Stimulated activated CD8-positive, alpha-beta memory T cell treated with anti-CD3 and anti-CD28 coated beads, Interleukin-12 subunit alpha, Interleukin-12 subunit beta, amount 100 ng/mL, for 4 hours (primary cell): Measurements from ENCODE around the gene EXOC2.
"Not testable (repeated sequence)": the region's sequence is repeated elsewhere in the genome, so short reads cannot be mapped to it uniquely, and the experiment has no call there.

Experiments
- DNase-seq: peaks from one replicate; pipeline ENCODE4 v3.0.0-alpha.2; 2020; ENCODE audit warnings: low read depth

EXOC2 gene

DNA sequence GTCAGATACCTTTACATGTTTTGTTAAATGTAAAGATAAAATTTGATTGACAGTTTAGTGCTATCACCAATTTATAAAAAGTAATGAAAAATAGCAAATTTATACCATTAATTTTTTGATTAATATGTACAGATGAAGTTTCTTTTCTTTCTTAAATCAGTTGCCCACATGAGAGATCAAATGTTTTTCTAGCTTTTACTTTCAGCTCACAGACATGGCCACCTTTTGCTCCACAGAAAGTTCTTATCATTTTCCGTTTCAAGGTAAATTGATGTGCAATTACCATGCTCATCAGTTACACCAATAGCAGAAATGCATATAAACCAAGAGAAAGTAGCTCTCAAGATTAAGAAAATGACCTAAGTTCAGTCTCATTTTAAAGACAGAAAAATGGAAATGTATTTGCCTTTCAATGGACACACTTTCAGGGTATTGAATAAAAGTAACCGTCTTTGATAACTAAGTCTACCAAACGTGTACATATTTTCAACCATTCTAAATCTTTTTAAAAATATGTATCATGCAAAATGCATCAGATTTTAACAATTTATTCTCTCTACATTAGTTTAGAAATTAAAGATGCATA is 16.6 kb upstream of the EXOC2 start:
- no peak for DNase-seq

- no peak for DNase-seq
These were observed 15.3 kb upstream of the EXOC2 start for GRCh38 chr6:708237-708598.

- no peak for DNase-seq
These were observed 14.8 kb upstream of the EXOC2 start for GRCh38 chr6:707576-708236.

GRCh38 chr6:706819-707381 is 14.0 kb upstream of the EXOC2 start:
- no peak for DNase-seq

- DNase-seq, result no peak
These were observed 13.2 kb upstream of the EXOC2 start for GRCh38 chr6:706146-706545.

DNA sequence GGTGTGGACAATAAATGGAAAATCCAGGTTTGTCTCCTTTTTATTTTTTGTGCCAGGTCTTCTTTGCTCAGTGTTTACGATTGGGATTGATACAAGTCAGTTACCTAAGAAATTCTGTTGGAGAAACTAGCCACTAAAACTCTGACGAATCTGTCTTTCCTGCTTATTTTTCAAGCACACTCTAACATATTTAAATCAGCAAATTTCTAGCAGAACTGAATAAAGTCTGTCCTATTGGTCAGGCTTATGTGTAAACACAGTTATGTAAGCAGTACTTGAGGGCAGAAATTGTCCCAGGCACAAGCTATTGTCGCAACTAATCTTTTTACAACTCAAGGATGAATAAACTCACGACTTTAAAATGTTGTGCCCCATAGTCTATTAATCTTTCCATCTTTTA is 12.1 kb upstream of the EXOC2 start:
- DNase-seq, result no peak

DNA sequence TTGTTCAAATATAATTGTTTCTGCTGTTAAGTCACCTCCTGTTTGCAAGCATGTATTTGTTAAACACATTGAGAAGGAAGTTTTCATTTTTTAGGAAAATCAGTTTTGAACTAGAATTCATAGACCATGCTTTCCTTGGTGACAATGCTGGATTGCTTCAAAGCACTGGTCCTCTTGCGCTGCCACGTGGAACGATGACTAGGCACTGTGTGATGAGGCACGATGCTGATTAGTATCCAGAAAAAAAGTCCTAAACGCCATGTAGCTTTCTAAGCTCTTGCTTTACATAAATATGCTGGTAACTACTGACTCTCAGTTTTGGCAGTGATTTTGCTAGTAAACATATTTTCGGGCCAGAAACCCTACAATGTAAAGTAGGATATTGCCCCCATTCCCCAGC is 11.1 kb upstream of the EXOC2 start:
- no peak for DNase-seq

DNA sequence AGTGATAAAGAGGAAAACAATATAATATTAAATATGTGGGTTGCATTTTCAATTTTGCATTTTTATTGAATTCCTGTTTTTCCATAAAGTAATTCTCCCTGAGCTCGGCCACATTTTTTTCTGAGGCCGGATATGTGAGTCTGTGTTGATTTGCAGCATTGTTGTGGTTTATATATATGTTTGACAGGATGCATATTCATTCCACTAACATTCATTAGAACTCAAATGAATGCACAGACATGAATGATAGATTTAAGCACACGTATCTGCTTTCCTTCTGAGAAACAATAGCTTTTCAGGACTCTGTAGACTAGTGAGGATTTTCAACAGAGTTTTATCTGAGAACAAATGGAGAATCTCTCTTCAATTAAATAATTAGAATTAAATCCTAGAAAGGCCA is 10.6 kb upstream of the EXOC2 start:
- no peak for DNase-seq

DNA sequence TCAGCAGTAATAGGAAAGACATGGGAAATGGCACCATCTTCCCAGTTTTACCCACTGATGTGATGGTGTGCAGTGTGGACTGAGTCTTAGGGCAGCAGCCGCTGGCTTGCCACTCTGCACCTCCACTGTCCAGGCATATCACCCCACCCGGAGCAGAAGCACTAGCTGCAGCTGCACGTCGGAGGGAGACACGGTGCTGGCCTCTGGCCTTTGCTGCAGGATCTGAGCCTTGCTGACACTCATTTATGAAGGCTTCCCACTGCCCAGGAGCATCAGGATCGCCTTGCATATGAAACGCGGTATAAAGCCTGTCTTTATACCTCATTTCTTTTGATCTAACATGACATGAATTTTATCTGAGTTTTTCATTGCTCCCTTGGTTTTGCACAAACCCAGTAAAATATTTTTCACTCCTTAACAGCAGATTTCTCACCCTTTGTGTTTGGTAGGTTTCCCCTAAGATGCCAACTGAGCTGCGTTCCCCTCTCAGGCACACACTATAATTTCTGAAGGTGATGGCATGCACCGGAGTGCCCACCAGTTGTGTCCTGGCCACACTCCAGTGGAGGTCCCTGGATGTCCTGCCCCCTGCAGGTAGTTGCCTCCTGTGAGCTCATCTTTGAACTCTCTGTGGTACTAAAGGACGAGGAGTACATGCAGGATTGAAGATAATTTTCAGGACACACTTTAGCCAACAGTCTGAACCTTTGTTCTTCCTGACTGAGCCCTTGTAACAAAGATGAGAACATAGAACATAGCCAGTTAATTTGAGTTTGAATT is 9.0 kb upstream of the EXOC2 start:
- DNase-seq, result no peak

GRCh38 chr6:701215-701614 is 8.3 kb upstream of the EXOC2 start:
- no peak for DNase-seq

DNA sequence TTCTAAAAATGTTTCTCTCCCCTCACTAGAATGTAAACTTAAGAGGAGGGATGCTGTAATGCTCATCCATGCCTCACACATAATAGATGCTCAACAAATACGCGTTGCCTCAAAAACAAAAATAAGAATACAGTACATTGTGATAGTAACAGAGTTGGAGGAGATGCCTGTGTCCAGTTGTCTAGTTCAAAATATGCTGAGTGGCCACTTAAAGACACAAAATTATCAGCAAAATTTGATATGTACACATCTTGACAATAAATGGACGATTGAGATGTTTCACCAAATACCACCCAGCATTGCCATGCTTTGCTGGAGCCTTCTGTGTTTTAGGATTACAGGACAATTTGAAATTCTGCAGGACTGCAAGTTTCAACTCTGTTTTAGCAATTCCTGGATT is 7.6 kb upstream of the EXOC2 start:
- no peak for DNase-seq

DNA sequence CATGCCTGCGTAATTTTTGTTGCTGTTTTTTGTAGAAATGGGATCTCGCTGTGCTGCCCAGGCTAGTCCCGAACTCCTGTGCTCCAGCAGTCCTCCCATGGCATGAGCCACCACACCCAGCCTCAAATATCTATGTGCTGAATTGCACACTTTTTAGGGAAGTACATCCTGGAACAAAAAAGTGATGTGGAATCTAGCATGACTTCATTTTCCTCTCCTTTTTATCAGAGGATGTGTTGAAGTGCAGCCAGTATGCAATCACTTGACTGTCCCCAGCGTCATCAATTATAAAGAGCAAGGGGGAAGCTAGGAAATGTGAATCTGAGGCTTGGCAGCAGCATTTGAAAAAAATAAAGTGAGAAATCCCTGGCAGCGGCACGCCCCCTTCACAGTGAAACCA is 6.4 kb upstream of the EXOC2 start:
- no peak for DNase-seq

GRCh38 chr6:694431-695126 is 1.6 kb upstream of the EXOC2 start:
- DNase-seq, result not testable (repeated sequence)

DNA sequence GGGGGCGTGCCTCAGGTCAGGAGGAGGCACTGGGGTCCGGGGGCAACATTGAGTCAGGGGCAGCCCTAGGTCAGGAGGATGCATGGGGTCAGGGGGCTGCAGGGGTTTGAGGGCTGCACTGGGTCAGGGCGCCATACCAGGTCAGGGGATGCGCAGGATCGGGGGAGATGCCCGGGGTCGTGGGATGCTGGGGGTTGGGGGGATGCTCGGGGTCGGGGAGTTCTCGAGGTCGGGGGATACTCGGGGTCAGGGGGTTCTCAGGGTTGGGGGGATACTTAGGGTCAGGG is 727 bp upstream of the EXOC2 start:
- DNase-seq, result no peak

- DNase-seq, result peak; percentile 58
These were observed 535 bp downstream of the EXOC2 start for GRCh38 chr6:692356-692851.

DNA sequence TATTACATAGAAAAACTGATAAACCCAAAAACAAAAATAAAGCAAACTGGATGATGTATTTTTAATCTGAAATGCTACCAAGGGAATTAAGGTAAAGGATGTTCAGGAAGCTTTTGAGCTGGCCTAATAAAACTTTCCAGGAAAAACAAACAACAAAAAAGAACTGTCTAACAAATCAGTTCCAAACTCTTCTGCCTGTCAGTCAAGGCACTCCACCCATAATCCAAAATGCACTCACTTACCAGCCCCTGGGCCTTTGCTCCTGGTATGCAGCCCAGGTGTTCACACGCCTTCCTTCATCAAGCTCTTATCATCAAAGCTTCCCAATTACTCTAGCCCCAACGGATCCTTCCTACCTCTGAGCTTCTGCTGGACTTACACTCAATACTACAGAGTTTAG is 3.7 kb downstream of the EXOC2 start:
- DNase-seq, result no peak

GRCh38 chr6:686497-686896 is 6.4 kb downstream of the EXOC2 start:
- no peak for DNase-seq

GRCh38 chr6:684831-685636 is 7.9 kb downstream of the EXOC2 start:
- no peak for DNase-seq

GRCh38 chr6:683742-684440 is 9.0 kb downstream of the EXOC2 start:
- no peak for DNase-seq

DNA sequence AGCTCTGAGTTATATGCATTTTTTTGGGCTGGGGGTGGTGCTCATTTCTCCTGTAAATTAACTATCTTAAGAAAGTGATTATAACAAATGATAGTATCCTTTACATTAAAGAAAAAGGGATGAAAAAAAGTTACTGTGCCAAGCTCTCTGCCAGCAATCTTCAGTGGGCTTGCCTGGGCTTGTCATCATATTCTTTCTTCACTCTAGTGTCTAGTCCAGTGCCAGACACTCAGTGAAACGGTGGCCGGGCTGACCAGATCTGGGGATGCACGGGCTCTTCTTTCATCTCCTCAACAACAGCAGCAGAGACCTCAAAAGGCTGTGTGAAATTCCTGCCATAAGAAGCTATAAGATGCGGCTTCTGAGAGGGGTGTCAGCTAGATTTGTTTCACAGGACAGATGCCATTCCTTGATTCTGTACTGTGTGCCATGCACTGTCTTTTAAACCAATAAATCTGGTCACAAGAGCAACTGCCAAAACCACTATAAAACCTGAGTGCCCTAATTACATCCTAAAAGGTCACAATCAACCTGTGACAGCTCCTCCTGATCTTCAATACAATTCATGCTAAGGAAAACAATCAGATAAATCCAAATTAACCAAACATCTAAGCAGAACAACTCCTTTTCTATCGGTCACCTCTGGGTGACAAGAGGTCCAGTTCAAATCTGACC is 12.1 kb downstream of the EXOC2 start:
- no peak for DNase-seq

DNA sequence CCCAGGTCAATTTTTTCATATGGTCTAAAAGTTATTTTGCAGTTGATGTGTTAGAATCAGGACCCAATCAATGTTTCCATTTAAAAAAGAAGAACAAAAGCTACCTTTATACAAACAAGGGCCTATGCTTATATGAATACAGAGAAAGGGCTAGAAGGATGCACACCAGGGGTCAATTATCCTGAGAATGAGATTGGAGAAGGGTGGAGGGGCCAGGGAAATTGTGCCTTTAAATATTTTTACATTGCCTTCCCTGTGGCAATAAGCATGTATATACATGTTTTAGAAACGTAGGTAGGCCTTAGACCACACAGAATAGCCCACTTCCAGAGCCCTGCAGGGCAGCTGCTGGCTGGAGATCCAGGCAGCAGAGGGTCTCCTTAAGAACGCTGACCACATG is 12.7 kb downstream of the EXOC2 start:
- DNase-seq, result no peak
